ENCODE results near the gene CTSE.

GRCh38 chr1:206005778-206006180 lies 17.9 kb downstream of the CTSE start:
- TF ChIP-seq FOSL2 (IDR thresholded peaks at IDR 0.05) = no peak
- TF ChIP-seq FOSL2 (CRISPR knock-in tag; IDR thresholded peaks at IDR 0.05) = no peak
- no peak for TF ChIP-seq CTCF (IDR thresholded peaks at IDR 0.05)
- TF ChIP-seq MAZ (IDR thresholded peaks at IDR 0.05; ENCODE audit: borderline replicate concordance, low read depth, low read length) = no peak
- no peak for TF ChIP-seq CHD2 (IDR thresholded peaks at IDR 0.05; ENCODE audit: low read length, partially characterized antibody)
- no peak for TF ChIP-seq MYC (IDR thresholded peaks at IDR 0.05; ENCODE audit: borderline replicate concordance, low read length)
- no peak for TF ChIP-seq POLR2A (IDR thresholded peaks at IDR 0.05; ENCODE audit: low read length)
- TF ChIP-seq SMC3 (IDR thresholded peaks at IDR 0.05) = no peak
- no peak for TF ChIP-seq KDM5A (IDR thresholded peaks at IDR 0.05)
- no peak for TF ChIP-seq RAD21 (conservative IDR thresholded peaks at IDR 0.05 in 1 of 2, IDR thresholded peaks at IDR 0.05 in 1 of 2)
- TF ChIP-seq CBX2 (IDR thresholded peaks at IDR 0.05; ENCODE audit: borderline replicate concordance, low read depth) = no peak
- TF ChIP-seq USF2 (IDR thresholded peaks at IDR 0.05) = no peak
- no peak for TF ChIP-seq EP300 (IDR thresholded peaks at IDR 0.05)
- TF ChIP-seq RFX5 (IDR thresholded peaks at IDR 0.05) = no peak
